GM12878 (cell line): ENCODE results near the gene TRIM9. TPM values are rescaled to one million over a fixed set of nuclear protein-coding genes. Genes with fewer than 3 reads are reported as not detected.

Experiments
- ATAC-seq: fragments of 200-7000 bp; cut with Tn5 transposase; 3 replicates; pipeline ENCODE4 v1.9.1; 2020; ENCODE audit warnings: mild to moderate bottlenecking, moderate library complexity
- BruUV-seq: library from RNA; stranded (reverse); fragments of 400-500 nt; replicated peaks from 2 replicates; lab custom pipeline; 2021; lab: Mats Ljungman, UMichigan
- CTCF ChIA-PET: fragments of 300-600 bp; sonication (Branson Sonifier 250); formaldehyde crosslinking; extraction: SDS; loops from one replicate; lab custom pipeline; 2021; ENCODE audit warnings: inconsistent platforms; lab: Yijun Ruan, JAX
- POLR2A ChIA-PET: fragments of 350-600 bp; formaldehyde crosslinking; extraction: SDS; loops from one replicate; lab custom pipeline; 2021; ENCODE audit warnings: inconsistent platforms; lab: Charles Lee
- RAD21 ChIA-PET: fragments of 300-600 bp; sonication (Branson Sonifier 250); formaldehyde crosslinking; loops from one replicate; lab custom pipeline; 2023; ENCODE audit warnings: antibody characterized with exemption; ENCODE audit not compliant: unreplicated experiment; lab: Charles Lee
- SMC1A ChIA-PET: fragments of 300-600 bp; sonication (Branson Sonifier 250); formaldehyde crosslinking; loops from one replicate; lab custom pipeline; 2023; ENCODE audit not compliant: unreplicated experiment, uncharacterized antibody; lab: Charles Lee
- DNase-seq: peaks from one replicate; pipeline ENCODE4 v3.0.0-alpha.2; 2011; ENCODE audit warnings: low read depth, low spot score
- FAIRE-seq: peaks from 3 replicates; lab custom pipeline; 2011; peaks lifted over from hg19 to GRCh38; lab: Jason Lieb, UNC
- H2AFZ ChIP-seq: 2 replicates; pipeline ENCODE4 v1.6.0; 2011; ENCODE audit warnings: low read depth, low read length, control low read depth; ENCODE audit not compliant: control insufficient read depth
- H3K27ac ChIP-seq: 2 replicates; pipeline ENCODE4 v1.5.1; 2011; ENCODE audit warnings: control low read depth; ENCODE audit not compliant: control insufficient read depth, insufficient read depth
- H3K27me3 ChIP-seq, 2 experiments: replicated peaks in 1 of 2; 2 replicates each; pipeline versions ENCODE4 v1.6.0 to v1.6.1; 2011; ENCODE audit warnings: low read length in 1 of 2; ENCODE audit not compliant: control insufficient read depth in 2 of 2, insufficient read depth in 2 of 2
- H3K36me3 ChIP-seq, 2 experiments: 2 replicates each; pipeline ENCODE4 v1.5.1; 2011; ENCODE audit warnings: low read length in 1 of 2; ENCODE audit not compliant: control insufficient read depth in 2 of 2, insufficient read depth in 2 of 2
- H3K4me1 ChIP-seq: 2 replicates; pipeline ENCODE4 v1.6.1; 2011; ENCODE audit warnings: mild to moderate bottlenecking, low read length, moderate library complexity, mixed read lengths; ENCODE audit not compliant: control insufficient read depth, insufficient read depth
- H3K4me2 ChIP-seq: 2 replicates; pipeline ENCODE4 v1.6.0; 2011; ENCODE audit warnings: control low read depth; ENCODE audit not compliant: control insufficient read depth, insufficient read depth
- H3K4me3 ChIP-seq: fragments of 200-600 bp; sonication (generic); 2 replicates; pipeline ENCODE4 v1.5.1; 2016
- H3K79me2 ChIP-seq: 2 replicates; pipeline ENCODE4 v1.6.0; 2011; ENCODE audit warnings: low read length; ENCODE audit not compliant: control insufficient read depth, insufficient read depth
- H3K9ac ChIP-seq: 2 replicates; pipeline ENCODE4 v1.8.0; 2011; ENCODE audit warnings: low read length, control low read depth, mixed read lengths; ENCODE audit not compliant: control insufficient read depth, insufficient read depth
- H3K9me3 ChIP-seq: replicated peaks from 3 replicates; pipeline ENCODE4 v1.5.1; 2011; ENCODE audit warnings: mild to moderate bottlenecking, low read length; ENCODE audit not compliant: control insufficient read depth, insufficient read depth
- H4K20me1 ChIP-seq: 2 replicates; pipeline ENCODE4 v1.6.0; 2011; ENCODE audit not compliant: control insufficient read depth, insufficient read depth
- ASH2L ChIP-seq: fragments of 300-600, 200-600 bp; sonication (generic); IDR thresholded peaks from 2 replicates; pipeline ENCODE4 v1.6.1; 2017; ENCODE audit warnings: low read depth, mild to moderate bottlenecking, borderline replicate concordance
- CHD1 ChIP-seq: IDR thresholded peaks from 2 replicates; pipeline ENCODE4 v1.6.1; 2012; ENCODE audit warnings: low read depth, low read length, improper control_type of control experiment
- HCFC1 ChIP-seq: fragments of 150-350 bp; IDR thresholded peaks from 2 replicates; pipeline ENCODE4 v1.6.1; 2014; ENCODE audit warnings: low read length
- SREBF2 ChIP-seq: IDR thresholded peaks from 2 replicates; pipeline ENCODE4 v1.6.1; 2012; ENCODE audit warnings: mild to moderate bottlenecking, low read length
- ZNF274 ChIP-seq: IDR thresholded peaks from one replicate; pipeline ENCODE4 v1.8.0; 2011; ENCODE audit not compliant: insufficient read length, insufficient read depth
- WGBS: methylation state at CpG from one replicate; pipeline ENCODE4 v1.1.6; 2016; ENCODE audit warnings: low lambda C conversion rate; ENCODE audit not compliant: insufficient replicate concordance, insufficient coverage; ENCODE audit errors: missing lambda C conversion rate; 5-methylcytosine and 5-hydroxymethylcytosine counted together
- in situ Hi-C: fragments of 300-500 bp; cut with MboI; formaldehyde crosslinking; loops from 9 replicates; pipeline ENCODE4 v1.14.3; 2018; ENCODE audit warnings: mixed read lengths
- intact Hi-C: fragments of 100-400 bp; cut with micrococcal nuclease; formaldehyde crosslinking; loops from one replicate; pipeline ENCODE4 v1.14.2; 2022; ENCODE audit not compliant: unreplicated experiment
- polyA plus RNA-seq, 11 experiments: library from polyadenylated mRNA; depleted of rRNA in 4 of 11; unstranded in 6 of 11; stranded (reverse) in 5 of 11; fragments of >200 nt; fragmentation: Nextera tagmentation in 4 of 11; fragmentation: Illumina TruSeq in 1 of 11; extraction: Ambion mirVana in 4 of 11; extraction: Trizol in 1 of 11; gene quantifications; 1 replicate in 1 of 11; 2 replicates in 10 of 11; pipeline versions ENCODE4 v1.2.1 to v1.2.3, GENCODE V29; 2011 to 2016; ENCODE audit warnings: inconsistent platforms in 2 of 11, missing spikeins in 2 of 11, low read depth in 1 of 11
- total RNA-seq, 4 experiments: library from RNA; depleted of rRNA in 3 of 4; stranded (reverse); fragments of >200 nt in 3 of 4; fragmentation: Illumina TruSeq in 1 of 4; extraction: Trizol in 1 of 4; gene quantifications; 2 replicates each; pipeline versions ENCODE4 v1.2.1 to v1.2.3, GENCODE V29; 2013 to 2021
- TF ChIP-seq, protein P1 (sequence below): fragments of 450-650 bp; conservative IDR thresholded peaks from 2 replicates; pipeline ENCODE4 v1.6.1; 2017; ENCODE audit warnings: mild to moderate bottlenecking, moderate library complexity
- TF ChIP-seq, protein P2 (sequence below): IDR thresholded peaks from 2 replicates; pipeline ENCODE4 v1.6.1; 2011; ENCODE audit warnings: low read depth, mild to moderate bottlenecking, low read length, moderate library complexity, borderline replicate concordance; ENCODE audit errors: extremely low read depth
- TF ChIP-seq, protein P3 (sequence below): IDR thresholded peaks from 2 replicates; pipeline ENCODE4 v1.6.1; 2012; ENCODE audit warnings: improper control_type of control experiment, low read depth, low read length; ENCODE audit not compliant: insufficient replicate concordance
- TF ChIP-seq, protein P4 (sequence below): fragments of 450-650 bp; IDR thresholded peaks from 2 replicates; pipeline ENCODE4 v1.6.1; 2017; ENCODE audit warnings: antibody characterized with exemption, mild to moderate bottlenecking, moderate library complexity

Gene TRIM9
- total and polyA plus RNA-seq, 10 of the 15 experiments (the other 5 are each of a cell fraction or from before 2014, with no cell fraction given) = 0.04 to 0.18 (median 0.11) TPM; not detected in 2

DNA sequence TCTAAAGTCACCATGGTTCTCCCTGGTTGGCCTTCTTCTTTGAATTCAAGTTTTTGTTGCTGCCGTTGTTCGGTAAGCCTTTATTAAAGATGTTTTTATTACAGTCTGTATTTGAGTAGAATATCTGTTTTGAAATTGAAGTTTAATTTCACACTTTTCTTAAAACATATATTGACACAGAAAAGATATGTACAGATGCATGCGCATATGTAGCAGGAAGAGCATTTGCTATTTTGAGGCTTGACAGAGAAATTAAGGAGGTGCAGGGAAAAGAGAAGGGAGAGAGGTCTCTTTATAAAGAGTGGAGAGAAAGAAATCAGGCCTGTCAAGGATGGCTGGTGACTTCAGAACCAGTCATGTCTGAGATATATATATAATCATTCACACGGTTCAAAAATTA lies 46.0 kb upstream of the TRIM9 start (continued):
- TF ChIP-seq, protein P1, sequence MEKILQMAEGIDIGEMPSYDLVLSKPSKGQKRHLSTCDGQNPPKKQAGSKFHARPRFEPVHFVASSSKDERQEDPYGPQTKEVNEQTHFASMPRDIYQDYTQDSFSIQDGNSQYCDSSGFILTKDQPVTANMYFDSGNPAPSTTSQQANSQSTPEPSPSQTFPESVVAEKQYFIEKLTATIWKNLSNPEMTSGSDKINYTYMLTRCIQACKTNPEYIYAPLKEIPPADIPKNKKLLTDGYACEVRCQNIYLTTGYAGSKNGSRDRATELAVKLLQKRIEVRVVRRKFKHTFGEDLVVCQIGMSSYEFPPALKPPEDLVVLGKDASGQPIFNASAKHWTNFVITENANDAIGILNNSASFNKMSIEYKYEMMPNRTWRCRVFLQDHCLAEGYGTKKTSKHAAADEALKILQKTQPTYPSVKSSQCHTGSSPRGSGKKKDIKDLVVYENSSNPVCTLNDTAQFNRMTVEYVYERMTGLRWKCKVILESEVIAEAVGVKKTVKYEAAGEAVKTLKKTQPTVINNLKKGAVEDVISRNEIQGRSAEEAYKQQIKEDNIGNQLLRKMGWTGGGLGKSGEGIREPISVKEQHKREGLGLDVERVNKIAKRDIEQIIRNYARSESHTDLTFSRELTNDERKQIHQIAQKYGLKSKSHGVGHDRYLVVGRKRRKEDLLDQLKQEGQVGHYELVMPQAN = no peak

DNA sequence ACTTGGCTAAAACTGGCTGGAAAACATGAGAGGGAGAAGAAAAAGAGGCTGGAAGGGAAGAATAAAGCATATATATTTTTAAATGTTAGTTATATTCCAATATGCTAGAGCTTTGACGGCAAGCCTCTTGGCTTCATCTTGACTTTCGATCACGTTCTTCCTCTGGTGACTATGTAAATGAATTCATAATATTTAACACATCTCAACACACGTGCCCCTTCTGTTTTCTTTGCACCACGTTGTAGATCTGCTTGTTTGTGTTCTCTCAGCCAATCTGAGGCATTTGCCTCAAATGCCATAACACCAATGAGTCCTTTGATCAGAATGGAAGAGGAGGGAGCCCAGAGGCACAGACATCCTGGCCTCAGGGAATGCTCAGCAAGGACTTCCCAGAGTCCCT lies 45.4 kb upstream of the TRIM9 start:
- Histone ChIP-seq H3K27ac (no peak overlapping the region), H3K4me2 (no peak overlapping the region), H3K36me3 (no peaks in the 10 kb centered on the region), H3K9me3 (no peaks in the 10 kb centered on the region), H3K4me1 (no peaks in the 10 kb centered on the region), H4K20me1 (no peaks in the 10 kb centered on the region), H3K79me2 (no peaks in the 10 kb centered on the region), H3K27me3 (no peaks in the 10 kb centered on the region), H3K4me3 (no peak overlapping the region), H2AFZ (no peak overlapping the region), H3K9ac (no peak overlapping the region)
- CTCF ChIA-PET = no interaction called here
- ATAC-seq (no peak), FAIRE-seq (no peak), DNase-seq (no peak)
- intact Hi-C loops = no loop called here
- POLR2A ChIA-PET = no interaction called here
- in situ Hi-C loops = no loop called here
- no TSS peak for BruUV-seq
- 59% methylated on average over 5 of the region's 5 CpGs for WGBS
- SMC1A ChIA-PET = no interaction called here
- RAD21 ChIA-PET = no interaction called here
- TF ChIP-seq, protein P2, sequence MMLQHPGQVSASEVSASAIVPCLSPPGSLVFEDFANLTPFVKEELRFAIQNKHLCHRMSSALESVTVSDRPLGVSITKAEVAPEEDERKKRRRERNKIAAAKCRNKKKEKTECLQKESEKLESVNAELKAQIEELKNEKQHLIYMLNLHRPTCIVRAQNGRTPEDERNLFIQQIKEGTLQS = no peak
- TF ChIP-seq, protein P3, sequence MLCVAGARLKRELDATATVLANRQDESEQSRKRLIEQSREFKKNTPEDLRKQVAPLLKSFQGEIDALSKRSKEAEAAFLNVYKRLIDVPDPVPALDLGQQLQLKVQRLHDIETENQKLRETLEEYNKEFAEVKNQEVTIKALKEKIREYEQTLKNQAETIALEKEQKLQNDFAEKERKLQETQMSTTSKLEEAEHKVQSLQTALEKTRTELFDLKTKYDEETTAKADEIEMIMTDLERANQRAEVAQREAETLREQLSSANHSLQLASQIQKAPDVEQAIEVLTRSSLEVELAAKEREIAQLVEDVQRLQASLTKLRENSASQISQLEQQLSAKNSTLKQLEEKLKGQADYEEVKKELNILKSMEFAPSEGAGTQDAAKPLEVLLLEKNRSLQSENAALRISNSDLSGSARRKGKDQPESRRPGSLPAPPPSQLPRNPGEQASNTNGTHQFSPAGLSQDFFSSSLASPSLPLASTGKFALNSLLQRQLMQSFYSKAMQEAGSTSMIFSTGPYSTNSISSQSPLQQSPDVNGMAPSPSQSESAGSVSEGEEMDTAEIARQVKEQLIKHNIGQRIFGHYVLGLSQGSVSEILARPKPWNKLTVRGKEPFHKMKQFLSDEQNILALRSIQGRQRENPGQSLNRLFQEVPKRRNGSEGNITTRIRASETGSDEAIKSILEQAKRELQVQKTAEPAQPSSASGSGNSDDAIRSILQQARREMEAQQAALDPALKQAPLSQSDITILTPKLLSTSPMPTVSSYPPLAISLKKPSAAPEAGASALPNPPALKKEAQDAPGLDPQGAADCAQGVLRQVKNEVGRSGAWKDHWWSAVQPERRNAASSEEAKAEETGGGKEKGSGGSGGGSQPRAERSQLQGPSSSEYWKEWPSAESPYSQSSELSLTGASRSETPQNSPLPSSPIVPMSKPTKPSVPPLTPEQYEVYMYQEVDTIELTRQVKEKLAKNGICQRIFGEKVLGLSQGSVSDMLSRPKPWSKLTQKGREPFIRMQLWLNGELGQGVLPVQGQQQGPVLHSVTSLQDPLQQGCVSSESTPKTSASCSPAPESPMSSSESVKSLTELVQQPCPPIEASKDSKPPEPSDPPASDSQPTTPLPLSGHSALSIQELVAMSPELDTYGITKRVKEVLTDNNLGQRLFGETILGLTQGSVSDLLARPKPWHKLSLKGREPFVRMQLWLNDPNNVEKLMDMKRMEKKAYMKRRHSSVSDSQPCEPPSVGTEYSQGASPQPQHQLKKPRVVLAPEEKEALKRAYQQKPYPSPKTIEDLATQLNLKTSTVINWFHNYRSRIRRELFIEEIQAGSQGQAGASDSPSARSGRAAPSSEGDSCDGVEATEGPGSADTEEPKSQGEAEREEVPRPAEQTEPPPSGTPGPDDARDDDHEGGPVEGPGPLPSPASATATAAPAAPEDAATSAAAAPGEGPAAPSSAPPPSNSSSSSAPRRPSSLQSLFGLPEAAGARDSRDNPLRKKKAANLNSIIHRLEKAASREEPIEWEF = no peak
- no peak for TF ChIP-seq SREBF2
- TF ChIP-seq ZNF274 = no peak
- TF ChIP-seq, protein P4, sequence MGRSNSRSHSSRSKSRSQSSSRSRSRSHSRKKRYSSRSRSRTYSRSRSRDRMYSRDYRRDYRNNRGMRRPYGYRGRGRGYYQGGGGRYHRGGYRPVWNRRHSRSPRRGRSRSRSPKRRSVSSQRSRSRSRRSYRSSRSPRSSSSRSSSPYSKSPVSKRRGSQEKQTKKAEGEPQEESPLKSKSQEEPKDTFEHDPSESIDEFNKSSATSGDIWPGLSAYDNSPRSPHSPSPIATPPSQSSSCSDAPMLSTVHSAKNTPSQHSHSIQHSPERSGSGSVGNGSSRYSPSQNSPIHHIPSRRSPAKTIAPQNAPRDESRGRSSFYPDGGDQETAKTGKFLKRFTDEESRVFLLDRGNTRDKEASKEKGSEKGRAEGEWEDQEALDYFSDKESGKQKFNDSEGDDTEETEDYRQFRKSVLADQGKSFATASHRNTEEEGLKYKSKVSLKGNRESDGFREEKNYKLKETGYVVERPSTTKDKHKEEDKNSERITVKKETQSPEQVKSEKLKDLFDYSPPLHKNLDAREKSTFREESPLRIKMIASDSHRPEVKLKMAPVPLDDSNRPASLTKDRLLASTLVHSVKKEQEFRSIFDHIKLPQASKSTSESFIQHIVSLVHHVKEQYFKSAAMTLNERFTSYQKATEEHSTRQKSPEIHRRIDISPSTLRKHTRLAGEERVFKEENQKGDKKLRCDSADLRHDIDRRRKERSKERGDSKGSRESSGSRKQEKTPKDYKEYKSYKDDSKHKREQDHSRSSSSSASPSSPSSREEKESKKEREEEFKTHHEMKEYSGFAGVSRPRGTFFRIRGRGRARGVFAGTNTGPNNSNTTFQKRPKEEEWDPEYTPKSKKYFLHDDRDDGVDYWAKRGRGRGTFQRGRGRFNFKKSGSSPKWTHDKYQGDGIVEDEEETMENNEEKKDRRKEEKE = no peak
- no peak for TF ChIP-seq HCFC1
- TF ChIP-seq CHD1 = no peak
- TF ChIP-seq ASH2L = no peak
